ENCODE data around the gene SRD5A1. TPM values are rescaled to one million over a fixed set of nuclear protein-coding genes. Genes with fewer than 3 reads are reported as not detected.

The SRD5A1 gene
- total RNA-seq, 4 donors from 2014 or later: 3.5 to 11.5 (median 6.9) TPM

GRCh38 chr5:6603643-6604042 lies 29.6 kb upstream of the SRD5A1 start:
- Histone ChIP-seq H3K27me3 (no peaks in the 10 kb centered on the region), H3K9me3 (no peaks in the 10 kb centered on the region), H3K4me3 (no peak overlapping the region), H3K27ac (no peak overlapping the region), H3K36me3 (peaks cover 0 to 99% (median 36%) of the 10 kb centered on the region in 3 donors), H3K4me1 (no peaks in the 10 kb centered on the region)
- no peak for DNase-seq (ENCODE audit: low spot score in 2 of 2)
- TF ChIP-seq POLR2A (IDR thresholded peaks at IDR 0.05): no peak
- TF ChIP-seq EP300 (IDR thresholded peaks at IDR 0.05): no peak
- TF ChIP-seq, protein P1, sequence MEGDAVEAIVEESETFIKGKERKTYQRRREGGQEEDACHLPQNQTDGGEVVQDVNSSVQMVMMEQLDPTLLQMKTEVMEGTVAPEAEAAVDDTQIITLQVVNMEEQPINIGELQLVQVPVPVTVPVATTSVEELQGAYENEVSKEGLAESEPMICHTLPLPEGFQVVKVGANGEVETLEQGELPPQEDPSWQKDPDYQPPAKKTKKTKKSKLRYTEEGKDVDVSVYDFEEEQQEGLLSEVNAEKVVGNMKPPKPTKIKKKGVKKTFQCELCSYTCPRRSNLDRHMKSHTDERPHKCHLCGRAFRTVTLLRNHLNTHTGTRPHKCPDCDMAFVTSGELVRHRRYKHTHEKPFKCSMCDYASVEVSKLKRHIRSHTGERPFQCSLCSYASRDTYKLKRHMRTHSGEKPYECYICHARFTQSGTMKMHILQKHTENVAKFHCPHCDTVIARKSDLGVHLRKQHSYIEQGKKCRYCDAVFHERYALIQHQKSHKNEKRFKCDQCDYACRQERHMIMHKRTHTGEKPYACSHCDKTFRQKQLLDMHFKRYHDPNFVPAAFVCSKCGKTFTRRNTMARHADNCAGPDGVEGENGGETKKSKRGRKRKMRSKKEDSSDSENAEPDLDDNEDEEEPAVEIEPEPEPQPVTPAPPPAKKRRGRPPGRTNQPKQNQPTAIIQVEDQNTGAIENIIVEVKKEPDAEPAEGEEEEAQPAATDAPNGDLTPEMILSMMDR (IDR thresholded peaks at IDR 0.05): no peak
- WGBS, 2 donors: 88 to 97% methylated on average over 5 of the region's 5 CpGs

- 94 to 95% methylated on average over 6 of the region's 6 CpGs for WGBS, 2 donors
- no peak for DNase-seq (ENCODE audit: low spot score in 2 of 2)
- H3K9me3 ChIP-seq: no peaks in the 10 kb centered on the region
- H3K4me1 ChIP-seq: no peaks in the 10 kb centered on the region
- peaks cover 0 to 99% (median 43%) of the 10 kb centered on the region in 3 donors for H3K36me3 ChIP-seq
- TF ChIP-seq, protein P1 (IDR thresholded peaks at IDR 0.05): no peak
- no peak for TF ChIP-seq POLR2A (IDR thresholded peaks at IDR 0.05)
- no peak for TF ChIP-seq EP300 (IDR thresholded peaks at IDR 0.05)
- no peak overlapping the region for H3K4me3 ChIP-seq
- H3K27me3 ChIP-seq: no peaks in the 10 kb centered on the region
- no peak overlapping the region for H3K27ac ChIP-seq
Measured at GRCh38 chr5:6604341-6604740, 28.9 kb upstream of the SRD5A1 start.

GRCh38 chr5:6604946-6605345 lies 28.3 kb upstream of the SRD5A1 start:
- TF ChIP-seq POLR2A (IDR thresholded peaks at IDR 0.05) (no peak), EP300 (IDR thresholded peaks at IDR 0.05) (no peak)
- TF ChIP-seq, protein P1 (IDR thresholded peaks at IDR 0.05): no peak
- H3K9me3 ChIP-seq: no peaks in the 10 kb centered on the region
- DNase-seq (ENCODE audit: low spot score in 2 of 2): no peak
- peaks cover 0 to 99% (median 46%) of the 10 kb centered on the region in 3 donors for H3K36me3 ChIP-seq
- H3K4me1 ChIP-seq: no peaks in the 10 kb centered on the region
- H3K4me3 ChIP-seq: no peak overlapping the region
- no peak overlapping the region for H3K27ac ChIP-seq
- no peaks in the 10 kb centered on the region for H3K27me3 ChIP-seq
- WGBS, 2 donors: 95 to 98% methylated on average over 12 of the region's 12 CpGs

- H3K4me3 ChIP-seq: no peak overlapping the region
- no peaks in the 10 kb centered on the region for H3K9me3 ChIP-seq
- TF ChIP-seq POLR2A (IDR thresholded peaks at IDR 0.05): no peak
- TF ChIP-seq, protein P1 (IDR thresholded peaks at IDR 0.05): no peak
- no peak for TF ChIP-seq EP300 (IDR thresholded peaks at IDR 0.05)
- H3K27me3 ChIP-seq: no peaks in the 10 kb centered on the region
- H3K4me1 ChIP-seq: no peaks in the 10 kb centered on the region
- 75 to 78% methylated on average over 9 of the region's 9 CpGs for WGBS, 2 donors
- no peak for DNase-seq (ENCODE audit: low spot score in 2 of 2)
- H3K36me3 ChIP-seq: peaks cover 0 to 99% (median 46%) of the 10 kb centered on the region in 3 donors
- no peak overlapping the region for H3K27ac ChIP-seq
Measured at GRCh38 chr5:6606884-6607558, 26.2 kb upstream of the SRD5A1 start.

DNA sequence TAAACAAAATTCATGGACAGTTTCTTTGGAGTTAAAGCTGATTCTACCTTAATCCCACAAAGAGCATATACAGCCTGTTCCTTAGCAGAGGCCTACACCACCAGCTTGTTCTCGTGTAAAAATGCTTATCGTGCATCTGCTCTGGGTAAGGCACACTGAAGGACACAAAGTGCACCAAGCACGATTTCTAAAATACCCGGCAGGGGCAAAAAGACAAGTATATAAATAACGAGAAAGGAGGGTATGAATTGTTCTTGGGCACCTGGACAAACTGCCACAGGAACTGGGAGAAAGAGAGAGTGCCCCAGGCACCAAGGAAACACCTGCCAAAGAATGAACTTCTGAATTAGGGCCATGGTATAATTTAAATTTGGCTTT lies 25.7 kb upstream of the SRD5A1 start:
- Histone ChIP-seq H3K27ac (no peak overlapping the region), H3K4me3 (no peak overlapping the region), H3K27me3 (no peaks in the 10 kb centered on the region), H3K9me3 (no peaks in the 10 kb centered on the region), H3K36me3 (peaks cover 0 to 99% (median 44%) of the 10 kb centered on the region in 3 donors), H3K4me1 (no peaks in the 10 kb centered on the region)
- TF ChIP-seq, protein P1 (IDR thresholded peaks at IDR 0.05): no peak
- TF ChIP-seq EP300 (IDR thresholded peaks at IDR 0.05): no peak
- TF ChIP-seq POLR2A (IDR thresholded peaks at IDR 0.05): no peak
- DNase-seq (ENCODE audit: low spot score in 2 of 2): no peak
- WGBS, 2 donors: 63 to 73% methylated on average over 5 of the region's 5 CpGs
